Measurements from ENCODE around the gene MAP3K13. TPM values are rescaled to one million over a fixed set of nuclear protein-coding genes. Genes with fewer than 3 reads are reported as not detected.

MAP3K13 gene
- total RNA-seq, 1 donor, result 16.3 TPM

GRCh38 chr3:185339945-185340344 is 23.0 kb upstream of the MAP3K13 start:
- no peaks in the 10 kb centered on the region for H3K27me3 ChIP-seq (ENCODE audit: insufficient read depth, low read length)

GRCh38 chr3:185340751-185341150 is 22.2 kb upstream of the MAP3K13 start:
- Histone ChIP-seq H3K36me3 (ENCODE audit: insufficient read depth, low read length) (no peaks in the 10 kb centered on the region), H3K4me3 (ENCODE audit: insufficient read depth, low read length) (no peak overlapping the region), H3K9me3 (ENCODE audit: low read depth, low read length) (no peaks in the 10 kb centered on the region), H3K4me1 (ENCODE audit: insufficient read depth, low read length) (peaks cover 3% of the 10 kb centered on the region), H3K27ac (ENCODE audit: low read depth, low read length) (no peak overlapping the region), H3K4me2 (ENCODE audit: insufficient read depth, low read length) (no peak overlapping the region), H3K79me2 (ENCODE audit: insufficient read depth, low read length) (no peaks in the 10 kb centered on the region), H2AFZ (ENCODE audit: low read length) (no peak overlapping the region), H3K27me3 (ENCODE audit: insufficient read depth, low read length) (no peaks in the 10 kb centered on the region), H4K20me1 (ENCODE audit: insufficient read depth, low read length) (no peaks in the 10 kb centered on the region)
- TF ChIP-seq, protein P1, sequence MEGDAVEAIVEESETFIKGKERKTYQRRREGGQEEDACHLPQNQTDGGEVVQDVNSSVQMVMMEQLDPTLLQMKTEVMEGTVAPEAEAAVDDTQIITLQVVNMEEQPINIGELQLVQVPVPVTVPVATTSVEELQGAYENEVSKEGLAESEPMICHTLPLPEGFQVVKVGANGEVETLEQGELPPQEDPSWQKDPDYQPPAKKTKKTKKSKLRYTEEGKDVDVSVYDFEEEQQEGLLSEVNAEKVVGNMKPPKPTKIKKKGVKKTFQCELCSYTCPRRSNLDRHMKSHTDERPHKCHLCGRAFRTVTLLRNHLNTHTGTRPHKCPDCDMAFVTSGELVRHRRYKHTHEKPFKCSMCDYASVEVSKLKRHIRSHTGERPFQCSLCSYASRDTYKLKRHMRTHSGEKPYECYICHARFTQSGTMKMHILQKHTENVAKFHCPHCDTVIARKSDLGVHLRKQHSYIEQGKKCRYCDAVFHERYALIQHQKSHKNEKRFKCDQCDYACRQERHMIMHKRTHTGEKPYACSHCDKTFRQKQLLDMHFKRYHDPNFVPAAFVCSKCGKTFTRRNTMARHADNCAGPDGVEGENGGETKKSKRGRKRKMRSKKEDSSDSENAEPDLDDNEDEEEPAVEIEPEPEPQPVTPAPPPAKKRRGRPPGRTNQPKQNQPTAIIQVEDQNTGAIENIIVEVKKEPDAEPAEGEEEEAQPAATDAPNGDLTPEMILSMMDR (IDR thresholded peaks at IDR 0.05; ENCODE audit: extremely low read depth, low read depth, low read length), result no peak
- DNase-seq (ENCODE audit: insufficient read length, low spot score, missing footprints), result no peak

More at GRCh38 chr3:185339945-185340344, 23.0 kb upstream of the MAP3K13 start:
- Histone ChIP-seq H4K20me1 (ENCODE audit: insufficient read depth, low read length) (no peaks in the 10 kb centered on the region), H3K27ac (ENCODE audit: low read depth, low read length) (no peak overlapping the region), H3K4me3 (ENCODE audit: insufficient read depth, low read length) (no peak overlapping the region), H3K9me3 (ENCODE audit: low read depth, low read length) (no peaks in the 10 kb centered on the region), H2AFZ (ENCODE audit: low read length) (no peak overlapping the region), H3K4me1 (ENCODE audit: insufficient read depth, low read length) (peaks cover 5% of the 10 kb centered on the region), H3K79me2 (ENCODE audit: insufficient read depth, low read length) (no peaks in the 10 kb centered on the region), H3K4me2 (ENCODE audit: insufficient read depth, low read length) (no peak overlapping the region), H3K36me3 (ENCODE audit: insufficient read depth, low read length) (no peaks in the 10 kb centered on the region)
- TF ChIP-seq, protein P1 (IDR thresholded peaks at IDR 0.05; ENCODE audit: extremely low read depth, low read depth, low read length), result no peak
- DNase-seq (ENCODE audit: insufficient read length, low spot score, missing footprints), result no peak

GRCh38 chr3:185341616-185342458 is 21.1 kb upstream of the MAP3K13 start:
- Histone ChIP-seq H3K4me2 (ENCODE audit: insufficient read depth, low read length) (no peak overlapping the region), H3K9me3 (ENCODE audit: low read depth, low read length) (no peaks in the 10 kb centered on the region), H3K4me3 (ENCODE audit: insufficient read depth, low read length) (no peak overlapping the region), H3K27ac (ENCODE audit: low read depth, low read length) (no peak overlapping the region), H3K36me3 (ENCODE audit: insufficient read depth, low read length) (no peaks in the 10 kb centered on the region), H3K79me2 (ENCODE audit: insufficient read depth, low read length) (no peaks in the 10 kb centered on the region), H4K20me1 (ENCODE audit: insufficient read depth, low read length) (no peaks in the 10 kb centered on the region), H3K4me1 (ENCODE audit: insufficient read depth, low read length) (no peaks in the 10 kb centered on the region), H3K27me3 (ENCODE audit: insufficient read depth, low read length) (no peaks in the 10 kb centered on the region), H2AFZ (ENCODE audit: low read length) (no peak overlapping the region)
- DNase-seq (ENCODE audit: insufficient read length, low spot score, missing footprints), result no peak
- TF ChIP-seq, protein P1 (IDR thresholded peaks at IDR 0.05; ENCODE audit: extremely low read depth, low read depth, low read length), result no peak

GRCh38 chr3:185342459-185343174 is 20.3 kb upstream of the MAP3K13 start:
- no peaks in the 10 kb centered on the region for H3K4me1 ChIP-seq (ENCODE audit: insufficient read depth, low read length)
- no peak overlapping the region for H3K27ac ChIP-seq (ENCODE audit: low read depth, low read length)
- no peaks in the 10 kb centered on the region for H3K27me3 ChIP-seq (ENCODE audit: insufficient read depth, low read length)
- H3K4me2 ChIP-seq (ENCODE audit: insufficient read depth, low read length), result no peak overlapping the region
- no peaks in the 10 kb centered on the region for H4K20me1 ChIP-seq (ENCODE audit: insufficient read depth, low read length)
- DNase-seq (ENCODE audit: insufficient read length, low spot score, missing footprints), result no peak
- H3K4me3 ChIP-seq (ENCODE audit: insufficient read depth, low read length), result no peak overlapping the region
- no peak overlapping the region for H2AFZ ChIP-seq (ENCODE audit: low read length)
- no peaks in the 10 kb centered on the region for H3K36me3 ChIP-seq (ENCODE audit: insufficient read depth, low read length)
- H3K9me3 ChIP-seq (ENCODE audit: low read depth, low read length), result no peaks in the 10 kb centered on the region
- H3K79me2 ChIP-seq (ENCODE audit: insufficient read depth, low read length), result no peaks in the 10 kb centered on the region
- TF ChIP-seq, protein P1 (IDR thresholded peaks at IDR 0.05; ENCODE audit: extremely low read depth, low read depth, low read length), result no peak

All from osteoblast (primary cell).